PC-3 (cell line): ENCODE data around the gene TIAM2. TPM values are rescaled to one million over a fixed set of nuclear protein-coding genes. Genes with fewer than 3 reads are reported as not detected.

Experiments used
- ATAC-seq: fragments of 200-7000 bp; cut with Tn5 transposase; 2 replicates; pipeline ENCODE4 v1.9.1; 2020; ENCODE audit warnings: mild to moderate bottlenecking, moderate library complexity
- BruUV-seq: library from RNA; stranded (reverse); fragments of 400-500 nt; replicated peaks from 2 replicates; lab custom pipeline; 2021; lab: Mats Ljungman, UMichigan
- CTCF ChIA-PET: fragments of 300-600 bp; sonication (Branson Sonifier 250); formaldehyde crosslinking; loops from one replicate; lab custom pipeline; 2022; ENCODE audit warnings: antibody characterized with exemption; lab: Charles Lee
- POLR2A ChIA-PET: fragments of 300-600 bp; sonication (Branson Sonifier 250); formaldehyde crosslinking; loops from one replicate; lab custom pipeline; 2022; ENCODE audit warnings: antibody characterized with exemption; ENCODE audit not compliant: unreplicated experiment; lab: Charles Lee
- DNase-seq: peaks from one replicate; pipeline ENCODE4 v3.0.0-alpha.2; 2015
- H2AFZ ChIP-seq: fragments of 300-600 bp; sonication (generic); 2 replicates; pipeline ENCODE4 v1.6.0; 2016; ENCODE audit warnings: antibody characterized with exemption, low read length
- H3F3A ChIP-seq: fragments of 300-600 bp; sonication (generic); one replicate; pipeline ENCODE4 v1.6.0; 2017; ENCODE audit warnings: antibody characterized with exemption, low read length, control low read depth, mild to moderate bottlenecking; ENCODE audit not compliant: unreplicated experiment
- H3K27ac ChIP-seq: fragments of 300-600 bp; sonication (generic); 2 replicates; pipeline ENCODE4 v1.5.1; 2016; ENCODE audit warnings: mild to moderate bottlenecking, low read length
- H3K27me3 ChIP-seq: fragments of 300-600 bp; sonication (generic); 2 replicates; pipeline ENCODE4 v1.6.1; 2016; ENCODE audit warnings: low read length, mixed read lengths
- H3K36me3 ChIP-seq: fragments of 300-600 bp; sonication (generic); 2 replicates; pipeline ENCODE4 v1.6.1; 2016; ENCODE audit warnings: low read depth, mixed run types, low read length, mixed read lengths
- H3K4me1 ChIP-seq: fragments of 300-600 bp; sonication (generic); 2 replicates; pipeline ENCODE4 v1.5.1; 2016; ENCODE audit warnings: low read length; ENCODE audit not compliant: insufficient read depth
- H3K4me2 ChIP-seq: fragments of 300-600 bp; sonication (generic); 2 replicates; pipeline ENCODE4 v1.6.0; 2016; ENCODE audit warnings: low read length
- H3K4me3 ChIP-seq: fragments of 300-600 bp; sonication (generic); 2 replicates; pipeline ENCODE4 v1.5.1; 2016; ENCODE audit warnings: mild to moderate bottlenecking, low read length, mixed read lengths
- H3K79me2 ChIP-seq: fragments of 300-600 bp; sonication (generic); 2 replicates; pipeline ENCODE4 v1.6.1; 2017; ENCODE audit warnings: low read length, mixed read lengths
- H3K9ac ChIP-seq: fragments of 300-600 bp; sonication (generic); 2 replicates; pipeline ENCODE4 v1.6.0; 2016; ENCODE audit warnings: mild to moderate bottlenecking, low read length
- H3K9me2 ChIP-seq: fragments of 300-600 bp; sonication (generic); replicated peaks from 2 replicates; pipeline ENCODE4 v1.6.1; 2016; ENCODE audit warnings: mixed run types, low read length, mixed read lengths
- H3K9me3 ChIP-seq: fragments of 300-600 bp; sonication (generic); 2 replicates; pipeline ENCODE4 v1.6.1; 2016; ENCODE audit warnings: low read length, mixed read lengths
- H4K20me1 ChIP-seq: fragments of 300-600 bp; sonication (generic); 2 replicates; pipeline ENCODE4 v1.6.1; 2016; ENCODE audit warnings: low read length, mixed read lengths
- CTCF ChIP-seq: fragments of 300-600 bp; sonication (generic); conservative IDR thresholded peaks from 2 replicates; pipeline ENCODE4 v1.5.1; 2017; ENCODE audit warnings: antibody characterized with exemption, low read depth, mild to moderate bottlenecking, low read length
- EZH2 ChIP-seq: fragments of 300-600 bp; sonication (generic); IDR thresholded peaks from one replicate; pipeline ENCODE4 v1.6.1; 2017; ENCODE audit warnings: antibody characterized with exemption, mild to moderate bottlenecking, low read length; ENCODE audit not compliant: unreplicated experiment
- EZH2phosphoT487 ChIP-seq: fragments of 300-600 bp; sonication (generic); IDR thresholded peaks from 2 replicates; pipeline ENCODE4 v1.6.1; 2018; ENCODE audit warnings: mild to moderate bottlenecking, antibody characterized with exemption, low read length, borderline replicate concordance
- intact Hi-C: fragments of 100-400 bp; cut with micrococcal nuclease; formaldehyde crosslinking; loops from 2 replicates; pipeline ENCODE4 v1.9.0; 2023
- total RNA-seq: library from RNA; depleted of rRNA; stranded (reverse); fragments of >200 nt; gene quantifications from 2 replicates; pipeline ENCODE4 v1.2.3, GENCODE V29; 2014

TIAM2 gene
- total RNA-seq, 1 experiment from 2014 or later: 4.5 TPM

- intact Hi-C loops: no loop called here
- no peak overlapping the region for H2AFZ ChIP-seq
- no peaks in the 10 kb centered on the region for H4K20me1 ChIP-seq
- H3K79me2 ChIP-seq: peaks cover 7% of the 10 kb centered on the region
- ChIA-PET CTCF (no interaction called here), POLR2A (no interaction called here)
- peaks cover 26% of the 10 kb centered on the region for H3K4me1 ChIP-seq
- no peaks in the 10 kb centered on the region for H3F3A ChIP-seq
- BruUV-seq: no TSS peak
- no peak for TF ChIP-seq EZH2phosphoT487
- TF ChIP-seq EZH2: no peak
- TF ChIP-seq CTCF: no peak
- no peaks in the 10 kb centered on the region for H3K9me2 ChIP-seq
- no peak overlapping the region for H3K9ac ChIP-seq
- H3K4me2 ChIP-seq: no peak overlapping the region
- no peak overlapping the region for H3K4me3 ChIP-seq
- H3K27ac ChIP-seq: no peak overlapping the region
- peaks cover 28% of the 10 kb centered on the region; the same call in 1 of the 2 replicates for H3K36me3 ChIP-seq
- no peak for ATAC-seq
- no peaks in the 10 kb centered on the region for H3K27me3 ChIP-seq
- DNase-seq: no peak
- H3K9me3 ChIP-seq: no peaks in the 10 kb centered on the region
Measured at GRCh38 chr6:155306958-155307357, 311.8 kb downstream of the TIAM2 start.
